K562 (cell line): Measurements from ENCODE around the gene HS2ST1.

Experiments
- ADNP ChIP-seq: fragments of 200-800 bp; sonication (Bioruptor generic); IDR thresholded peaks from 2 replicates; pipeline ENCODE4 v1.6.1; 2016; ENCODE audit warnings: missing genetic modification characterization, missing compliant biosample characterization
- CHD1 ChIP-seq: fragments of 200-600 bp; sonication (generic); IDR thresholded peaks from one replicate; pipeline ENCODE4 v1.6.1; 2012; ENCODE audit warnings: mild to moderate bottlenecking, moderate library complexity, low read length, inconsistent platforms
- CREM ChIP-seq: IDR thresholded peaks from 2 replicates; pipeline ENCODE4 v1.6.1; 2014; ENCODE audit warnings: antibody characterized with exemption, low read depth
- ETV6 ChIP-seq, 3 experiments: fragments of 150-350 bp in 1 of 3; sonication (generic) in 1 of 3; formaldehyde crosslinking in 1 of 3; IDR thresholded peaks; 2 replicates each; pipeline versions ENCODE4 v1.6.1 to v1.8.0; 2014 to 2022; ENCODE audit warnings: borderline replicate concordance in 2 of 3, low read depth in 2 of 3, antibody characterized with exemption in 1 of 3, low read length in 1 of 3, mild to moderate bottlenecking in 1 of 3, missing genetic modification reagents in 1 of 3
- FOXM1 ChIP-seq, 2 experiments: fragments of 450-650 bp in 1 of 2; sonication (generic) in 1 of 2; formaldehyde crosslinking in 1 of 2; IDR thresholded peaks; 2 replicates each; pipeline versions ENCODE4 v1.6.1 to v1.9.0; 2017 to 2022; ENCODE audit warnings: low read depth in 2 of 2, mild to moderate bottlenecking in 2 of 2, missing genetic modification reagents in 1 of 2, moderate library complexity in 1 of 2
- MAZ ChIP-seq, 2 experiments: fragments of 450-650 bp in 1 of 2; sonication (generic) in 1 of 2; formaldehyde crosslinking; IDR thresholded peaks in 1 of 2; conservative IDR thresholded peaks in 1 of 2; 2 replicates each; pipeline versions ENCODE4 v1.4.0 to v1.5.0; 2020; ENCODE audit warnings: mild to moderate bottlenecking in 1 of 2, missing genetic modification reagents in 1 of 2
- SP1 ChIP-seq: sonication (generic); formaldehyde crosslinking; IDR thresholded peaks from 2 replicates; pipeline ENCODE4 v1.8.1; 2022; ENCODE audit warnings: mild to moderate bottlenecking, missing genetic modification reagents
- ZBED1 ChIP-seq: IDR thresholded peaks from 2 replicates; pipeline ENCODE4 v1.6.1; 2014
- ZNF24 ChIP-seq: fragments of 450-650 bp; IDR thresholded peaks from 2 replicates; pipeline ENCODE4 v1.6.1; 2016
- ZNF507 ChIP-seq: conservative IDR thresholded peaks from 2 replicates; pipeline ENCODE4 v1.6.1; 2017; ENCODE audit warnings: missing genetic modification characterization, missing compliant biosample characterization
- TF ChIP-seq, protein P1 (sequence below): fragments of 250-450 bp; sonication (Bioruptor Pico); IDR thresholded peaks from 2 replicates; pipeline ENCODE4 v1.4.0; 2020; ENCODE audit warnings: borderline replicate concordance
- TF ChIP-seq, protein P2 (sequence below): fragments of 450-650 bp; IDR thresholded peaks from 2 replicates; pipeline ENCODE4 v1.7.1; 2018; ENCODE audit warnings: mild to moderate bottlenecking, low read depth; ENCODE audit not compliant: partially characterized antibody
- TF ChIP-seq, protein P3 (sequence below), 3 experiments: fragments of 200-800 bp in 1 of 3; fragments of 250-450 bp in 1 of 3; fragments of 450-650 bp in 1 of 3; sonication (Bioruptor Pico) in 1 of 3; sonication (Bioruptor generic) in 1 of 3; formaldehyde crosslinking in 1 of 3; IDR thresholded peaks; 2 replicates each; pipeline versions ENCODE4 v1.6.1 to v1.8.0; 2016 to 2022; ENCODE audit warnings: mild to moderate bottlenecking in 2 of 3, missing genetic modification characterization in 2 of 3, missing compliant biosample characterization in 1 of 3, moderate library complexity in 1 of 3
- TF ChIP-seq, protein P4 (sequence below), 3 experiments: IDR thresholded peaks in 2 of 3; conservative IDR thresholded peaks in 1 of 3; 2 replicates each; pipeline ENCODE4 v1.5.1; 2011 to 2012; ENCODE audit warnings: low read length in 3 of 3, mild to moderate bottlenecking in 3 of 3, control low read depth in 2 of 3, improper control_type of control experiment in 1 of 3, inconsistent platforms in 1 of 3, low read depth in 1 of 3, mixed read lengths in 1 of 3, moderate library complexity in 1 of 3; ENCODE audit not compliant: insufficient read depth in 2 of 3

DNA sequence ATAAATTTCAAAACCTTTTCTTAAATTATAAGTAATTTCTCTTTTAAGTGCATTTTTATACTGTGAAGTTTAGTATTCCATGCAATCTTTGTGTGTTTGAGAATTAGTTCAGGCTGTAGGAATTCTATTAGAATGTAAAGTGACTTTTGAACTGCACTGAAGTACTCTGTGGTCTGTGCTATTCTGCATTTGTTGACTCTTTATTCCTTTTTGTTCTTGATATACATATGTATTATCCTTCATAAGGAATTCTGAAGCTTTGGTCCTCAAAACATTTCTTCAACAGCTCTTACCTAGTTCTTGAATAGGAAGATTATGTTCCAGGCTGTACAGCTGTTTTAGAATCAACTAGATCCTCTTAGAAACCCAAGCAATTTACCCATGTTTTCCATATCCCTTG lies 158.0 kb downstream of the HS2ST1 start:
- TF ChIP-seq CREM (no peak), MAZ (CRISPR knock-in tag; conservative IDR thresholded peaks at IDR 0.05 in 1 of 2, IDR thresholded peaks at IDR 0.05 in 1 of 2) (no peak), FOXM1 (IDR thresholded peaks at IDR 0.05; ENCODE audit: low read depth) (no peak), FOXM1 (CRISPR knock-in tag; IDR thresholded peaks at IDR 0.05; ENCODE audit: low read depth) (no peak), ZNF507 (tag) (no peak), CHD1 (no peak), ZNF24 (no peak), ADNP (tag) (no peak), ZBED1 (no peak), ETV6 (IDR thresholded peaks at IDR 0.05; ENCODE audit: borderline replicate concordance in 1 of 2, low read depth in 2 of 2, low read length in 1 of 2) (no peak), ETV6 (CRISPR knock-in tag; IDR thresholded peaks at IDR 0.05; ENCODE audit: borderline replicate concordance) (no peak), SP1 (CRISPR knock-in tag) (no peak)
- TF ChIP-seq, protein P1, sequence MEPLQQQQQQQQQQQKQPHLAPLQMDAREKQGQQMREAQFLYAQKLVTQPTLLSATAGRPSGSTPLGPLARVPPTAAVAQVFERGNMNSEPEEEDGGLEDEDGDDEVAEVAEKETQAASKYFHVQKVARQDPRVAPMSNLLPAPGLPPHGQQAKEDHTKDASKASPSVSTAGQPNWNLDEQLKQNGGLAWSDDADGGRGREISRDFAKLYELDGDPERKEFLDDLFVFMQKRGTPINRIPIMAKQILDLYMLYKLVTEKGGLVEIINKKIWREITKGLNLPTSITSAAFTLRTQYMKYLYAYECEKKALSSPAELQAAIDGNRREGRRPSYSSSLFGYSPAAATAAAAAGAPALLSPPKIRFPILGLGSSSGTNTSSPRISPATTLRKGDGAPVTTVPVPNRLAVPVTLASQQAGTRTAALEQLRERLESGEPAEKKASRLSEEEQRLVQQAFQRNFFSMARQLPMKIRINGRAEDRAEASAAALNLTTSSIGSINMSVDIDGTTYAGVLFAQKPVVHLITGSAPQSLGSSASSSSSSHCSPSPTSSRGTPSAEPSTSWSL (CRISPR knock-in tag), result no peak
- TF ChIP-seq, protein P2, sequence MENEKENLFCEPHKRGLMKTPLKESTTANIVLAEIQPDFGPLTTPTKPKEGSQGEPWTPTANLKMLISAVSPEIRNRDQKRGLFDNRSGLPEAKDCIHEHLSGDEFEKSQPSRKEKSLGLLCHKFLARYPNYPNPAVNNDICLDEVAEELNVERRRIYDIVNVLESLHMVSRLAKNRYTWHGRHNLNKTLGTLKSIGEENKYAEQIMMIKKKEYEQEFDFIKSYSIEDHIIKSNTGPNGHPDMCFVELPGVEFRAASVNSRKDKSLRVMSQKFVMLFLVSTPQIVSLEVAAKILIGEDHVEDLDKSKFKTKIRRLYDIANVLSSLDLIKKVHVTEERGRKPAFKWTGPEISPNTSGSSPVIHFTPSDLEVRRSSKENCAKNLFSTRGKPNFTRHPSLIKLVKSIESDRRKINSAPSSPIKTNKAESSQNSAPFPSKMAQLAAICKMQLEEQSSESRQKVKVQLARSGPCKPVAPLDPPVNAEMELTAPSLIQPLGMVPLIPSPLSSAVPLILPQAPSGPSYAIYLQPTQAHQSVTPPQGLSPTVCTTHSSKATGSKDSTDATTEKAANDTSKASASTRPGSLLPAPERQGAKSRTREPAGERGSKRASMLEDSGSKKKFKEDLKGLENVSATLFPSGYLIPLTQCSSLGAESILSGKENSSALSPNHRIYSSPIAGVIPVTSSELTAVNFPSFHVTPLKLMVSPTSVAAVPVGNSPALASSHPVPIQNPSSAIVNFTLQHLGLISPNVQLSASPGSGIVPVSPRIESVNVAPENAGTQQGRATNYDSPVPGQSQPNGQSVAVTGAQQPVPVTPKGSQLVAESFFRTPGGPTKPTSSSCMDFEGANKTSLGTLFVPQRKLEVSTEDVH, result no peak
- TF ChIP-seq, protein P3, sequence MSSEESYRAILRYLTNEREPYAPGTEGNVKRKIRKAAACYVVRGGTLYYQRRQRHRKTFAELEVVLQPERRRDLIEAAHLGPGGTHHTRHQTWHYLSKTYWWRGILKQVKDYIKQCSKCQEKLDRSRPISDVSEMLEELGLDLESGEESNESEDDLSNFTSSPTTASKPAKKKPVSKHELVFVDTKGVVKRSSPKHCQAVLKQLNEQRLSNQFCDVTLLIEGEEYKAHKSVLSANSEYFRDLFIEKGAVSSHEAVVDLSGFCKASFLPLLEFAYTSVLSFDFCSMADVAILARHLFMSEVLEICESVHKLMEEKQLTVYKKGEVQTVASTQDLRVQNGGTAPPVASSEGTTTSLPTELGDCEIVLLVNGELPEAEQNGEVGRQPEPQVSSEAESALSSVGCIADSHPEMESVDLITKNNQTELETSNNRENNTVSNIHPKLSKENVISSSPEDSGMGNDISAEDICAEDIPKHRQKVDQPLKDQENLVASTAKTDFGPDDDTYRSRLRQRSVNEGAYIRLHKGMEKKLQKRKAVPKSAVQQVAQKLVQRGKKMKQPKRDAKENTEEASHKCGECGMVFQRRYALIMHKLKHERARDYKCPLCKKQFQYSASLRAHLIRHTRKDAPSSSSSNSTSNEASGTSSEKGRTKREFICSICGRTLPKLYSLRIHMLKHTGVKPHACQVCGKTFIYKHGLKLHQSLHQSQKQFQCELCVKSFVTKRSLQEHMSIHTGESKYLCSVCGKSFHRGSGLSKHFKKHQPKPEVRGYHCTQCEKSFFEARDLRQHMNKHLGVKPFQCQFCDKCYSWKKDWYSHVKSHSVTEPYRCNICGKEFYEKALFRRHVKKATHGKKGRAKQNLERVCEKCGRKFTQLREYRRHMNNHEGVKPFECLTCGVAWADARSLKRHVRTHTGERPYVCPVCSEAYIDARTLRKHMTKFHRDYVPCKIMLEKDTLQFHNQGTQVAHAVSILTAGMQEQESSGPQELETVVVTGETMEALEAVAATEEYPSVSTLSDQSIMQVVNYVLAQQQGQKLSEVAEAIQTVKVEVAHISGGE (CRISPR knock-in tag; IDR thresholded peaks at IDR 0.05), result no peak
- TF ChIP-seq, protein P4, sequence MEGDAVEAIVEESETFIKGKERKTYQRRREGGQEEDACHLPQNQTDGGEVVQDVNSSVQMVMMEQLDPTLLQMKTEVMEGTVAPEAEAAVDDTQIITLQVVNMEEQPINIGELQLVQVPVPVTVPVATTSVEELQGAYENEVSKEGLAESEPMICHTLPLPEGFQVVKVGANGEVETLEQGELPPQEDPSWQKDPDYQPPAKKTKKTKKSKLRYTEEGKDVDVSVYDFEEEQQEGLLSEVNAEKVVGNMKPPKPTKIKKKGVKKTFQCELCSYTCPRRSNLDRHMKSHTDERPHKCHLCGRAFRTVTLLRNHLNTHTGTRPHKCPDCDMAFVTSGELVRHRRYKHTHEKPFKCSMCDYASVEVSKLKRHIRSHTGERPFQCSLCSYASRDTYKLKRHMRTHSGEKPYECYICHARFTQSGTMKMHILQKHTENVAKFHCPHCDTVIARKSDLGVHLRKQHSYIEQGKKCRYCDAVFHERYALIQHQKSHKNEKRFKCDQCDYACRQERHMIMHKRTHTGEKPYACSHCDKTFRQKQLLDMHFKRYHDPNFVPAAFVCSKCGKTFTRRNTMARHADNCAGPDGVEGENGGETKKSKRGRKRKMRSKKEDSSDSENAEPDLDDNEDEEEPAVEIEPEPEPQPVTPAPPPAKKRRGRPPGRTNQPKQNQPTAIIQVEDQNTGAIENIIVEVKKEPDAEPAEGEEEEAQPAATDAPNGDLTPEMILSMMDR (IDR thresholded peaks at IDR 0.05 in 2 of 3, conservative IDR thresholded peaks at IDR 0.05 in 1 of 3; ENCODE audit: insufficient read depth in 2 of 3, low read depth in 1 of 3, low read length in 3 of 3), result no peak
